Glutamatergic neuron (in vitro differentiated cells): ENCODE measurements around the gene MRPL11. TPM values are rescaled to one million over a fixed set of nuclear protein-coding genes. Genes with fewer than 3 reads are reported as not detected.

Experiments
- DNase-seq: peaks from one replicate; pipeline ENCODE4 v3.0.0; 2022
- H3K27ac Mint-ChIP-seq: one replicate; pipeline ENCODE4 v1.8.0; 2020; ENCODE audit warnings: mild to moderate bottlenecking, mixed read lengths, inconsistent platforms; ENCODE audit not compliant: unreplicated experiment
- H3K27me3 Mint-ChIP-seq: one replicate; pipeline ENCODE4 v1.8.0; 2020; ENCODE audit warnings: mild to moderate bottlenecking, moderate library complexity, mixed read lengths, inconsistent platforms; ENCODE audit not compliant: unreplicated experiment
- H3K36me3 Mint-ChIP-seq: one replicate; pipeline ENCODE4 v1.8.0; 2020; ENCODE audit warnings: mild to moderate bottlenecking, mixed read lengths, inconsistent platforms; ENCODE audit not compliant: unreplicated experiment
- H3K4me1 Mint-ChIP-seq: one replicate; pipeline ENCODE4 v1.8.0; 2020; ENCODE audit warnings: mild to moderate bottlenecking, low read depth, mixed read lengths, inconsistent platforms; ENCODE audit not compliant: unreplicated experiment
- H3K4me3 Mint-ChIP-seq: one replicate; pipeline ENCODE4 v1.8.0; 2020; ENCODE audit warnings: mild to moderate bottlenecking, mixed read lengths, inconsistent platforms; ENCODE audit not compliant: unreplicated experiment
- H3K9me3 Mint-ChIP-seq: one replicate; pipeline ENCODE4 v1.8.0; 2020; ENCODE audit warnings: mild to moderate bottlenecking, moderate library complexity, mixed read lengths, inconsistent platforms; ENCODE audit not compliant: unreplicated experiment
- CTCF ChIP-seq: fragments of 200-600 bp; sonication (generic); IDR thresholded peaks from one replicate; pipeline ENCODE4 v1.5.0; 2021; ENCODE audit not compliant: partially characterized antibody, unreplicated experiment
- total RNA-seq: library from RNA; stranded (reverse); fragmentation: NEBNext Ultra II Directional; extraction: Animal tissue kit (Norgen Biotek cat#: 25700); gene quantifications from one replicate; pipeline ENCODE4 v1.2.1, GENCODE V29; 2021; ENCODE audit not compliant: unreplicated experiment

MRPL11 gene
- total RNA-seq, 1 donor from 2014 or later: 27.5 TPM

GRCh38 chr11:66478729-66479393 lies 40.2 kb upstream of the MRPL11 start:
- peaks cover 3% of the 10 kb centered on the region for H3K9me3 Mint-ChIP-seq
- H3K36me3 Mint-ChIP-seq: no peaks in the 10 kb centered on the region
- H3K27ac Mint-ChIP-seq: peak overlapping the region; percentile 88
- peak overlapping the region; percentile 96 for H3K4me3 Mint-ChIP-seq
- peak; percentile 86 for TF ChIP-seq CTCF
- H3K27me3 Mint-ChIP-seq: peaks cover 15% of the 10 kb centered on the region
- peaks cover 9% of the 10 kb centered on the region for H3K4me1 Mint-ChIP-seq
- DNase-seq: no peak

GRCh38 chr11:66477263-66478201 lies 38.9 kb upstream of the MRPL11 start:
- peaks cover 15% of the 10 kb centered on the region for H3K27me3 Mint-ChIP-seq
- H3K4me1 Mint-ChIP-seq: peaks cover 10% of the 10 kb centered on the region
- no peaks in the 10 kb centered on the region for H3K36me3 Mint-ChIP-seq
- H3K27ac Mint-ChIP-seq: no peak overlapping the region
- peaks cover 3% of the 10 kb centered on the region for H3K9me3 Mint-ChIP-seq
- peak overlapping the region; percentile 38 for H3K4me3 Mint-ChIP-seq
- TF ChIP-seq CTCF: no peak
- no peak for DNase-seq

GRCh38 chr11:66476841-66477251 lies 38.2 kb upstream of the MRPL11 start:
- H3K4me1 Mint-ChIP-seq: peaks cover 10% of the 10 kb centered on the region
- H3K27me3 Mint-ChIP-seq: peaks cover 15% of the 10 kb centered on the region
- H3K9me3 Mint-ChIP-seq: peaks cover 3% of the 10 kb centered on the region
- peak; percentile 43 for DNase-seq
- H3K27ac Mint-ChIP-seq: no peak overlapping the region
- no peak for TF ChIP-seq CTCF
- H3K4me3 Mint-ChIP-seq: peak overlapping the region; percentile 59
- H3K36me3 Mint-ChIP-seq: no peaks in the 10 kb centered on the region

- H3K27ac Mint-ChIP-seq: no peak overlapping the region
- peaks cover 10% of the 10 kb centered on the region for H3K4me1 Mint-ChIP-seq
- no peak for DNase-seq
- no peaks in the 10 kb centered on the region for H3K36me3 Mint-ChIP-seq
- H3K27me3 Mint-ChIP-seq: peaks cover 16% of the 10 kb centered on the region
- peaks cover 3% of the 10 kb centered on the region for H3K9me3 Mint-ChIP-seq
- no peak for TF ChIP-seq CTCF
- peak overlapping the region; percentile 59 for H3K4me3 Mint-ChIP-seq
Observed at GRCh38 chr11:66476173-66476840, 37.7 kb upstream of the MRPL11 start.
